HCT116 (cell line): ENCODE results near the gene CCL16. TPM values are rescaled to one million over a fixed set of nuclear protein-coding genes. Genes with fewer than 3 reads are reported as not detected.

Source experiments
- ATAC-seq: fragments of 200-7000 bp; cut with Tn5 transposase; 2 replicates; pipeline ENCODE4 v1.9.1; 2020; ENCODE audit warnings: mild to moderate bottlenecking, moderate library complexity
- BruUV-seq: library from RNA; stranded (reverse); fragments of 400-500 nt; replicated peaks from 2 replicates; lab custom pipeline; 2021; lab: Mats Ljungman, UMichigan
- CTCF ChIA-PET: fragments of 300-600 bp; sonication (Branson Sonifier 250); formaldehyde crosslinking; loops from one replicate; lab custom pipeline; 2021; ENCODE audit warnings: antibody characterized with exemption; lab: Charles Lee
- POLR2A ChIA-PET: fragments of 300-600, 350-600 bp; sonication (Branson Sonifier 250); formaldehyde crosslinking; loops from one replicate; lab custom pipeline; 2021; ENCODE audit warnings: antibody characterized with exemption; lab: Charles Lee
- RAD21 ChIA-PET, 2 experiments: fragments of 300-600 bp; sonication (Branson Sonifier 250); formaldehyde crosslinking; loops; one replicate each; lab custom pipeline; 2023; ENCODE audit warnings: low total read pairs in 2 of 2; ENCODE audit not compliant: uncharacterized antibody in 2 of 2, unreplicated experiment in 2 of 2, low non-redundant PET in 1 of 2; lab: Charles Lee
- DNase-seq: peaks from one replicate; pipeline ENCODE4 v3.0.0-alpha.2; 2010; ENCODE audit warnings: low read depth, low spot score
- H2AFZ ChIP-seq: fragments of 200-600 bp; shearing (Covaris generic), sonication (generic); 2 replicates; pipeline ENCODE4 v1.6.1; 2017; ENCODE audit warnings: low read depth, mixed run types, mixed read lengths, antibody characterized with exemption, low read length; ENCODE audit not compliant: poor library complexity, severe bottlenecking
- H3K27ac ChIP-seq: 2 replicates; pipeline ENCODE4 v1.5.1; 2012; ENCODE audit warnings: low read depth, low read length
- H3K27me3 ChIP-seq: fragments of 200-600 bp; sonication (generic); 2 replicates; pipeline ENCODE4 v1.6.1; 2016; ENCODE audit warnings: mixed run types, low read length, mixed read lengths; ENCODE audit not compliant: insufficient read depth
- H3K36me3 ChIP-seq, 2 experiments: fragments of 200-500 bp in 1 of 2; fragments of 200-600 bp in 1 of 2; sonication (Bioruptor generic) in 1 of 2; sonication (generic) in 1 of 2; 2 replicates each; pipeline versions ENCODE4 v1.5.1 to v1.6.1; 2014 to 2016; ENCODE audit warnings: low read length in 2 of 2, inconsistent platforms in 1 of 2, mixed read lengths in 1 of 2, mixed run types in 1 of 2; ENCODE audit not compliant: insufficient read depth in 2 of 2, control insufficient read depth in 1 of 2
- H3K4me1 ChIP-seq, 2 experiments: fragments of 200-600 bp in 1 of 2; sonication (generic) in 1 of 2; 2 replicates each; pipeline versions ENCODE4 v1.5.1 to v1.6.1; 2012 to 2017; ENCODE audit warnings: low read length in 2 of 2, inconsistent platforms in 1 of 2, mild to moderate bottlenecking in 1 of 2, mixed read lengths in 1 of 2, mixed run types in 1 of 2, moderate library complexity in 1 of 2; ENCODE audit not compliant: insufficient read depth in 2 of 2, control insufficient read depth in 1 of 2
- H3K4me2 ChIP-seq: fragments of 200-600 bp; sonication (generic); 2 replicates; pipeline ENCODE4 v1.6.1; 2017; ENCODE audit warnings: mixed run types, low read length, mixed read lengths
- H3K4me3 ChIP-seq, 2 experiments: fragments of 200-600 bp in 1 of 2; sonication (generic) in 1 of 2; replicated peaks in 1 of 2; 2 replicates each; pipeline ENCODE4 v1.5.1; 2011 to 2016; ENCODE audit warnings: low read length in 2 of 2, control low read depth in 1 of 2, low read depth in 1 of 2, mild to moderate bottlenecking in 1 of 2, mixed read lengths in 1 of 2, mixed run types in 1 of 2
- H3K79me2 ChIP-seq: fragments of 200-600 bp; sonication (generic); 2 replicates; pipeline ENCODE4 v1.6.1; 2017; ENCODE audit warnings: mild to moderate bottlenecking, mixed run types, low read length, moderate library complexity, mixed read lengths; ENCODE audit not compliant: insufficient read depth
- H3K9ac ChIP-seq: fragments of 200-600 bp; sonication (generic); 2 replicates; pipeline ENCODE4 v1.6.1; 2016; ENCODE audit warnings: low read length, mixed read lengths
- H3K9me2 ChIP-seq: fragments of 200-600 bp; sonication (generic), shearing (Covaris generic); 2 replicates; pipeline ENCODE4 v1.6.1; 2017; ENCODE audit warnings: mixed run types, mild to moderate bottlenecking, moderate library complexity; ENCODE audit not compliant: insufficient read depth
- H3K9me3 ChIP-seq, 2 experiments: fragments of 200-500 bp in 1 of 2; fragments of 200-600 bp in 1 of 2; sonication (Bioruptor generic) in 1 of 2; sonication (generic) in 1 of 2; 2 replicates each; pipeline ENCODE4 v1.6.1; 2014 to 2017; ENCODE audit warnings: low read length in 2 of 2, mixed read lengths in 2 of 2, inconsistent platforms in 1 of 2, low read depth in 1 of 2, mild to moderate bottlenecking in 1 of 2, mixed run types in 1 of 2, moderate library complexity in 1 of 2; ENCODE audit not compliant: control insufficient read depth in 1 of 2, insufficient read depth in 1 of 2
- H4K20me1 ChIP-seq: fragments of 200-600 bp; sonication (generic), shearing (Covaris generic); 2 replicates; pipeline ENCODE4 v1.6.1; 2017; ENCODE audit warnings: mixed run types, mild to moderate bottlenecking, moderate library complexity; ENCODE audit not compliant: insufficient read depth
- CEBPB ChIP-seq: IDR thresholded peaks from 2 replicates; pipeline ENCODE4 v1.6.1; 2012; ENCODE audit warnings: low read depth
- CTCF ChIP-seq, 3 experiments: fragments of 200-600 bp in 1 of 3; sonication (generic) in 1 of 3; IDR thresholded peaks in 2 of 3; conservative IDR thresholded peaks in 1 of 3; 2 replicates each; pipeline ENCODE4 v1.5.1; 2012 to 2017; ENCODE audit warnings: low read depth in 2 of 3, low read length in 2 of 3, antibody characterized with exemption in 1 of 3, borderline replicate concordance in 1 of 3, control low read depth in 1 of 3, mild to moderate bottlenecking in 1 of 3, mixed read lengths in 1 of 3, mixed run types in 1 of 3, moderate library complexity in 1 of 3; ENCODE audit not compliant: insufficient read depth in 1 of 3
- ELF1 ChIP-seq: IDR thresholded peaks from 2 replicates; pipeline ENCODE4 v1.6.1; 2012; ENCODE audit warnings: low read depth, borderline replicate concordance
- EZH2 ChIP-seq: fragments of 200-600 bp; sonication (generic); IDR thresholded peaks from 2 replicates; pipeline ENCODE4 v1.6.1; 2017; ENCODE audit warnings: antibody characterized with exemption, mixed run types
- EZH2phosphoT487 ChIP-seq: fragments of 200-600 bp; IDR thresholded peaks from 2 replicates; pipeline ENCODE4 v1.6.1; 2018; ENCODE audit warnings: antibody characterized with exemption, borderline replicate concordance
- JUND ChIP-seq: IDR thresholded peaks from 2 replicates; pipeline ENCODE4 v1.6.1; 2012
- MAX ChIP-seq: IDR thresholded peaks from 2 replicates; pipeline ENCODE4 v1.6.1; 2012
- SIN3A ChIP-seq: IDR thresholded peaks from 2 replicates; pipeline ENCODE4 v1.6.1; 2012; ENCODE audit warnings: low read depth
- ZNF274 ChIP-seq: fragments of 200-500 bp; sonication (Bioruptor generic); IDR thresholded peaks from 2 replicates; pipeline ENCODE4 v1.6.1; 2014; ENCODE audit warnings: mild to moderate bottlenecking, low read depth, low read length, inconsistent platforms
- intact Hi-C: fragments of 100-400 bp; cut with micrococcal nuclease; formaldehyde crosslinking; loops from 2 replicates; pipeline ENCODE4 v1.10.0; 2022
- total RNA-seq: library from RNA; stranded (reverse); gene quantifications from one replicate; pipeline ENCODE4 v1.2.1, GENCODE V29; 2021; ENCODE audit not compliant: unreplicated experiment
- TF ChIP-seq, protein P1 (sequence below): IDR thresholded peaks from 2 replicates; pipeline ENCODE4 v1.6.1; 2012

The CCL16 gene
- total RNA-seq, 1 experiment from 2014 or later, result not detected

- Histone ChIP-seq H3K9ac (no peak overlapping the region), H3K4me1 (peaks cover 0 to 3% of the 10 kb centered on the region in 2 experiments; a peak in 1 of 4 replicates), H3K9me3 (no peaks in the 10 kb centered on the region), H3K36me3 (no peaks in the 10 kb centered on the region), H2AFZ (no peak overlapping the region), H3K4me2 (no peak overlapping the region), H4K20me1 (no peaks in the 10 kb centered on the region), H3K27ac (no peak overlapping the region), H3K9me2 (no peaks in the 10 kb centered on the region), H3K27me3 (no peaks in the 10 kb centered on the region), H3K79me2 (no peaks in the 10 kb centered on the region), H3K4me3 (no peak overlapping the region)
- TF ChIP-seq ZNF274 (no peak), EZH2 (no peak), JUND (no peak), MAX (no peak), SIN3A (no peak), CEBPB (no peak), ELF1 (no peak), EZH2phosphoT487 (no peak), CTCF (IDR thresholded peaks at IDR 0.05 in 2 of 3, conservative IDR thresholded peaks at IDR 0.05 in 1 of 3; ENCODE audit: borderline replicate concordance in 1 of 3, insufficient read depth in 1 of 3, low read depth in 2 of 3, low read length in 2 of 3) (no peak)
- TF ChIP-seq, protein P1, sequence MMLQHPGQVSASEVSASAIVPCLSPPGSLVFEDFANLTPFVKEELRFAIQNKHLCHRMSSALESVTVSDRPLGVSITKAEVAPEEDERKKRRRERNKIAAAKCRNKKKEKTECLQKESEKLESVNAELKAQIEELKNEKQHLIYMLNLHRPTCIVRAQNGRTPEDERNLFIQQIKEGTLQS, result no peak
- DNase-seq (no peak), ATAC-seq (no peak)
- POLR2A ChIA-PET, result no interaction called here
- no TSS peak for BruUV-seq
- intact Hi-C loops, result no loop called here
- CTCF ChIA-PET, result interaction anchor here (0.9 to 1.5 kb wide), 3 partner anchors 100 to 526 kb away, joined by 3 to 7 read pairs (median 5); no protein-coding TSS in a partner anchor
- RAD21 ChIA-PET, result interaction anchor here in 1 of 2 experiments (0.9 kb wide), 1 partner anchor 176 kb away, joined by 3 read pairs; no protein-coding TSS in a partner anchor
Measured at GRCh38 chr17:35972945-35973332, 8.4 kb downstream of the CCL16 start.
